Activated CD8-positive, alpha-beta memory T cell treated with anti-CD3 and anti-CD28 coated beads, Interleukin-2, amount 50 U/mL, for 24 hours (primary cell): ENCODE measurements around the gene LRRC37A3.
"Not testable (repeated sequence)": the region's sequence is repeated elsewhere in the genome, so short reads cannot be mapped to it uniquely, and the experiment has no call there.

Source experiments
- DNase-seq: peaks from one replicate; pipeline ENCODE4 v3.0.0-alpha.2; 2020; ENCODE audit errors: extremely low read depth

Gene LRRC37A3

DNA sequence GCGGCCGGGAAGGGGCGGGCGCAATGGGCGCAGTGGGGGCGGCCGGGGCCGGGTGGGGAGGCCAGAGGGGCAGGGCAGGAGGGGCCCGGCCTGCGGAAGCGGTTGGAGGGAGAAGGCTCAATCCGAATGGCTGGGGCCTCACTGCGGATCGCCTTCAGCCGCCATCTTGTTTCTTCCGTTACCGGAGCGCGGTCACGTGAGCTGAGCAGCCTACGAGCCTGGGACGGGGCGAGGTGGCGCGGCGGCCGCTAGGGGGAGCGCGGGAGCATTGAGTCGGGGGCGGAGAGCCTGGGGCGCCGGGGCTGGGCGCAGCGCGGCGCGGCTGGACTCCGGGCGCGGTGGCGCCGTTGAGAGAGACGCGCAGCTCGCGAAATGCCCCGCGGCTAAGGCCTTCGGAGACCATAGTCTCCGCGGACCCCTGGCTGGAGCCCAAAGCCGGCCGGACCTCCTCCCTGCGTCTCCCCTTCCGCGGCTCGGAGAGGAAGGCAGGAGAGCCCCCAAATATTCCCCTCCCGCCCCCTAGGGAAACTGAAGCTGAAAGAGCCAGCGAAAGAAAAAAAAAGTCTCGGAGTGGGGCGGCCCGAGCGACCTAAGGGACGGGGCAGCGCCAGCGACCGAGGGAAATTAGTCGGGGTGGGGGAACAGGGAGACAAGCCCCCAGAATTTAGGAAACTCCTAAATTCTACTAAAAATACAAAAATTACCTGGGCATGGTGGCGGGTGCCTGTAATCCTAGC, at the start of gene LRRC37A3:
Gene LRRC37A3, minus strand, starts transcription at position 190 of the 737 bp plus-strand sequence. CDS start 22,221 bp downstream, outside the sequence.
- DNase-seq = peak; percentile 99

DNA sequence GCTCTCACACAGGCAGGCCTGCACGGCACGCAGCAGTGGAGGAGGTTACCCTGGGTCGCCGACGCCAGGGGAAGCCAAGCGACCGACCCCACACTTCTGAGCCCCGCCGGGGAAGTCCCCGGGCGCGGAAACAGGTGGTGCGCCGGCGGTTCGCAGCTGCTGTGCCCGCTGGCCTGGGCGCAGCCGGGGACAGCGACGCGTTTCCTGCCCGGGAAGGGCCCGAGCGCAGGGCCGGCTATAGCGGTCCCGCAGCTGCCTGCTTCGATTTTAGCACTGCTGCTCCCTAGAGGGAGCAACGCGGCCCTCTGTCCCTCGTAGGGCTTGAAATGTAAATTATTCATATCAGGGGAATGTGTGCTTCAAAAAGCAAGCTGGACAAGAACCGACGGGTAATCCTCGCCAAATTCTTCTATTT, 46.6 kb upstream of the LRRC37A3 start:
- DNase-seq = peak; percentile 39

DNA sequence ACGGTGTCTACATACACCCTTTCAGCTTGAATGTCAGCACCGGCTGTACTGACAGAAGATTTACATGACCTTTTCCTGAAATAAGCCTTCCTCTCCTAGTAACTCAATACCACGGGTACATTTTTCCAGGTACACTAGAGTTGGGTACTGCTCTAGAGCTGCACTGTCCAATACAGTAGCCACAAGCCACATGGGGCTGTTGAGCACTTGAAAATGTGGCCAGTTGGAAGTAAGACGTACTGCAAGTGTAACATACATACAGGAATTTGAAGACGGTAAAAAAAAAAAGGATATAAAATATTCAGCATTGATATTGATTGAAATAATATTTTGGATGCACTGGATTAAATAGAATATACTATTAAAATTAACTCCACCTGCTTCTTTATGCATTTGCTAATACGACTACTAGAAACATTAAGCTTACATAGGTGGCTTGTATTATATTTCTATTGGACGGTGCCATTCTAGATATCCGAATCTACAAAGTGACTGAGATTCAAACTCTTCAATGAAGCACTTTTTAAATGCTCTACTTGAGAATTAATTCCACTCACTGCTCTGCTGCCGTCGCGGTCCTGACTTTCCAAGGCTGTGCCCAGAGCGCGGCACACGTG, 46.1 kb upstream of the LRRC37A3 start:
- not testable (repeated sequence) for DNase-seq

DNA sequence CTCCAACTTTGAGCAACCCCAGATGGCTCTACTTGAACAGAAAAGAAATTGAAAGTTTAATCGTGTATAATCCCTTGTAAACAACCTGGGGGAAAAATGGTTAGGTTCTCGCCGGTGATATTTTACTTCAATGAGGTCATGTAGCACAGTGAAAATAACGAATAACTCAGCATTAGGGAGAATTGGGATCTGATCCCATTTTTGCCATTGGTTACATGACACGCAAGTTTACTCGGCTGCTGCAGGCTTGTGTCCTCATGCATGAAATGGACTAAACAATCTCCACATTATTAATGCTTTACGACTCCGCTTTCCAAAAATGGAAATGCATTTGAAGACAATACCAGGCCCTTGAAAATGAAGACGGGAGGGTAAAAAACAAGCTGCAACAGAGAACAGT, 45.5 kb upstream of the LRRC37A3 start:
- DNase-seq = no peak

DNA sequence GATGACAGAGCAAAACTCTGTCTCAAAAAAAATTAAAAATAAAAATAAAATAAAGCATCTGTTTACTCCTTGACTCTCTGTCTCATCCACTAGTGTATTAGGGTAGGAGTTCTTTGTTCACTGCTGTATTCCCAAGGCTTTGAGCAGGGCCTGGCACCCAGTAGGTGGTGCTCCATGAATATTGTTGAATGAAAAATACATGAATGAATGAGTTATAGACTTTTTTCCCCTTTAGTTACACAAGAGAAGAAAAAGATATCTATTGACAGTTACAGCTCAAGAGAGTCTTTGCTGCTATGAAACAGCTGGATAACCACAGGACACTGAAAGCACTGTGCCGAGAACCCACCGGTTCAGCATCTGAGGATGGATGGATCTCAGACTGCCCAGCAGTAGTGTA, 44.5 kb upstream of the LRRC37A3 start:
- DNase-seq = not testable (repeated sequence)

DNA sequence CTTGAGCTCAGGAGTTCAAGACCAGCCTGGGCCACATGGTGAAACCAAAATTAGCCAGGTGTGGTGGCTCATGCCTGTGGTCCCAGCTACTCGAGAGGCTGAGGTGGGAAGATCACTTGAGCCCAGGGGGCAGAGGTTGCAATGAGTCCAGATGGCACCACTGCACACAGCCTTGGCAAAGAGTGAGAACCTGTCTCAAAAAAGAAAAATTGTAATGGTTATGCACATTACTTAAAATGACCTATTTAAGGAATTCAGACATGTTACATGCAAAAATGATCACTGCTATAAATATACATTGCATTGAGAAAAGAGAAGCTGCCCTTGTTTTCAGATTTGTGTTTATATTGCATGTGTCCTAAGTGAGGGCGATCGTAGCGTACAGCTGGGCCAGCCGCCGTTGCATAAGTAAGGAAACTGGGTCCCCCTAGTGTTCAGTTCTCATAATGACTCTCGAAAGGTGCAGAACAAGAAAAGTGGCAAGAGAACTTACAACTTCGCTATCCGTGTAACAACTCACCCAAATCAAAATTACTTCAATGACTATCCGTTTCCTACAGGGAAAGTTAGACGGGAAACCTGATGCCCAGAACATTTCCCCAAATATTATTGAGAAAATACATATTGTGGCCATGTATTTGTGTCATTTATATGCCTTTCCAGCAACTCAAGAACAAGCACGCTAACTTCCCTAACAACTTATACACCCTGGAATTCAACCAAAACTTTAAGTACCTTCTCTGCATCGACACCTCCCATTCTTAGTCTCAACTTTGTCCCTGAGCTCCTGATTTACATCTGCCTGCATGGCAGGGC, 42.5 kb upstream of the LRRC37A3 start:
- DNase-seq = not testable (repeated sequence)

DNA sequence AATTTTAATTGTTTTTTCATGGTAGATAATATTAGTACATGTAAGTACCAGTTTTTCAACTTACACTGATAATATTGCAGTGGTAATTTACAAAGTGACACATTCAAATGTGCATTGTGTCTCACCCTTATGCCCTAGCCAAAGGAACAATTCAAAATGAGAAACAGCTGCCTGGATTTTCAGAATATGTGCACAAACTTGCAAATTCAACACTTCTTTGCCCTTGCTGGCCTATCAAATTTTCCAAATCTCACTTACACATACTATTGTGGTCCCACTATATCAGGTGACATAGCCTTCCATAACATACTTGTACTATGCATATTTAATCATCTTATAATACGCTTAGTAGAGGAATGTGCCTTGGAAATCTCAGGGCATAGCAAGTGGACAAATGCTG, 32.6 kb upstream of the LRRC37A3 start:
- no peak for DNase-seq

DNA sequence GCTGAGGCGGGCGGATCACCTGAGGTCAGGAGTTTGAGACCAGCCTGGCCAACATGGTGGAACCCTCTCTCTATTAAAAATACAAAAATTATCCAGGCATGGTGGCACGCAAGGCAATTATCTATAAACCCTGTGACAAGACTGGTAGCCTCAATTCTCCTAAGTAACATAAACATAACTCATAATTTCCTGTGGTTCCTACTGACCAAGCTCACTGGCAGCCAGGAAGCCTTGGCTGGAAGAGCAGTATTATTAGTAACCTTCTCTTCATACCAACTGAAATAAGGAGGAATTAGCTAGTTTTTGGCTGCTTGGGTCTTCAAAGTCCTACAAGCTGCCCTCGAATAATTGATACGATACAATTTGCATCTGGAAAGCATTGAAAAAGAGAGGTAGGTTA, 31.6 kb upstream of the LRRC37A3 start:
- no peak for DNase-seq

DNA sequence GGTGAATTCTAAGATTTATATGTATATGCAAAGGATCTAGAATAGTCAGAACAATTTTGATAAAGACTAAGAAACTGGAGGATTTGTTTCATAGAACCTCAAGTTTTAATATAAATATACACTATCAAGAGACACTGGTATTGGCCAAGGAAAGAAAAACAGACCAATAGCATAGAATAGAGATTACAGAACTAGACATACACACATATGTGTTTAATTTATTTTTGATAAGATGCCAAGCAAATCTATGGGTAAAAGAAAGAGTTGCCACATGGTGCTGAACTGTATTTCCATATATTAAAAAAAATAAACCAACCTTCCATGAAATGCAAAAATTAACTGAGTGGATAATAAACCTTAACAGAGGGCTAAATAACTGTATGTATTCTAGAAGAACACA, 27.9 kb upstream of the LRRC37A3 start:
- DNase-seq = no peak

DNA sequence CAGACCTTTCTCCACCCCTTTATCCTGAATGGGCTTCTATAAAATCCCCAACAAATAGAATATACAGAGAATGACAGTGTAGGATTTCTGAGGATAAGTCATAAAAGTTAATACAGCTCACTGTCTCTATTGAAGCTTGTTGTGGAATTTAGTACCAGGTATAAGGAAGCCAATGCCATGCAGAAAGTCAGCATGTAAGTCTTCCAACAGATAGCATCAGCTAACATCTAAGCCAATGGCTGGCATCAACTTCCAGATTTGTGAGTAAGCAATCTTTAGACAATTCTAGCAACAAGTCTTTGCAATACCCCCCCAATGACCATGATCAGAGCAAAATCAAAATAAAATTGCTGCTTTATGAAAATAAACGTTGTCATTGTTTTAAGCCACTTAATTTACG, 22.5 kb upstream of the LRRC37A3 start:
- DNase-seq = no peak

DNA sequence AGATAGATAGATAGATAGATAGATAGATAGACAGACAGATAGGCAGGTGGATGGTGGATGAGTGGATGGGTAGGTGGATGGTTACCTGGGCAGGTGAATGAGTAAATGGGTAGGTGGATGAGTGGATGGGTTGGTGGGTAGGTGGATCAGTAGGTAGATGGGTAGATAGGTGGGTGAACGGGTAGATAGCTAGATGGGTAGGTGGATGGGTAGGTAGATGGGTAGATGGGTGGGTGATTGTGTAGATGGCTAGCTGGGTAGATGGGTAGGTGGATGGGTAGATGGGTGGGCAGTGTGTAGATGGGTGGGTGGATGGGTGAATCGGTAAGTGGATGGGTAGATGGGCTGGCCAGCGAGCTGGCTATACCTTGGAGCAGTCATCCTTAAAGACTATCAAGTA, 21.8 kb upstream of the LRRC37A3 start:
- no peak for DNase-seq

DNA sequence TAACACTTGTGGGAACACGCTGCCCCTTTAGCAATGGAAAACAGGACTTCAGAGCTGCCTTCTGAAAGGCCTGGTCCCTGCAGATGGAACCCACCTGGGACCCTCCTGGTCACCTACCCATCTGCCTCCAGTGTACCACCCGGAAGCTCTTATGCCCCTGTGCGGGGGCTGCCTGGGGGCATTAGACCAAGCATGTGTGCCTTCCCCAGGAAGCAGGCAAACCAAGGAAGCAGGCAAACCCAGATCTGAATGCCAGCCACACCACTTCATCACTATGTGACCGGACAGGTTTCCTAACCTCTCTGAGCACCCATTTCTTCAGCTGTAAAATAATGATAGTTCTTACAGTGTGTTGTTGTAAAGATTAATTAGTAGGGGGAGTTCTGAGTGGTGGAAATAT, 20.8 kb upstream of the LRRC37A3 start:
- no peak for DNase-seq

DNA sequence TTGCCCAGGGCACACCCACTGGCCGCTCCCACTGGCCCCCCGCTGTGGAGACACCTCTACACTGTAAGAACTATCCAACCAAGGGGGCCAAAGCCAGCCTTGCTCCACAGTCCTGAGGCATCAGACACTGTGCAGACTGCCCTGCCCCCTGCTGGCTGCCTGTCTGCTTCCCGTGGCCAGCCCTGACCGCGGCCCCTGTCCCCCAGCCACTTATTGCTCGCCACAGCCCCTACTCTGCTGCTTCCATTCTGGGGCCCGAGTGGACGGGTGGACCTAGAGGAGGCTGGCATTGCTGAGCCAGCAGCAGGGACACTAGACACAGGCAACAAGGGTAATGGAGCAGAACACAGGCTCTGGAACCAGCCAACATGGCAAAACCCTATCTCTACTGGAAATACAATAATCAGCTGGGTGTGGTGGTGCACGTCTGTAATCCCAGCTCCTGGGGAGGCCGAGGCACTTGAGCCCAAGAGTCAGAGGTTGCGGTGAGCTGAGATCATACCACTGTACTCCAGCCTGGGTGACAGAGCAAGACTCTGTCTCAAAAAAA, 19.7 kb upstream of the LRRC37A3 start:
- DNase-seq = no peak

DNA sequence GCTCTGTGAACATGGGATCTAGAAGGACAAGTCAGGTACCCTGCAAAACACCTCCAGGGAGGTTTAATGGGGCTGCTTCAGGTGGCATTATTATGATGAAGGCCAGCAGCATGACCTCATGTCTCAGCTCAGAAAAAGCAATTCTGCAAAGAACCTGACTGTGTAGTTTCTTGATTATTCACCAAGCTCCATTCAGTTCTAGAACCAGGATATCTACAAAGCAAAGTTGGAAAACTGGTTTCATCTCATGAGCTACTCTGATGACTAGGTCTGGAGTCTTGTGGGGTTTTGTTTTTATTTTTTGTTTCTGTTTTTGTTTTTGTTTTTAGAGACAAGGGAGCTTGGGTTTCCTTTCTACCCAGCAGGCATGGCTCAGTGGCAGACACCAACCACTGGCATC, 19.0 kb upstream of the LRRC37A3 start:
- DNase-seq = no peak

DNA sequence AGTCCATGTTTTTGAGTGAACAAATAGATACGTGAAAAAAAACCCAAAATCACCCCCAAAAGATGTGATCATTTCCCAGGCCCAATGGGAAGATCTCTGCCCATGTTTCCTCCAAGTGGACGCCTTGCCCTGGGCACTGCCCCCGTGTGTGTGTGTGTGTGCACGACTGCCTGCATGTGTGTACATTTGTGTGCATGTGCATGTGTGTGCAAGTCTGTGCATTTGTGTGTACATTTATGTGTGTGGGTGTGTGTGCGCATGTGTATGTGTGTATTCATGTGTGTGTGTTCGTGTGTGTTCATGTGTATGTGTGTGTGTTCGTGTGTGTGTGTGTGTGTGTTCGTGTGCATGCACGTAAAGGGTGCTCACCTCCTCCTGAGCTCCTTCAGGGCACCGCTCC, 16.8 kb upstream of the LRRC37A3 start:
- no peak for DNase-seq

DNA sequence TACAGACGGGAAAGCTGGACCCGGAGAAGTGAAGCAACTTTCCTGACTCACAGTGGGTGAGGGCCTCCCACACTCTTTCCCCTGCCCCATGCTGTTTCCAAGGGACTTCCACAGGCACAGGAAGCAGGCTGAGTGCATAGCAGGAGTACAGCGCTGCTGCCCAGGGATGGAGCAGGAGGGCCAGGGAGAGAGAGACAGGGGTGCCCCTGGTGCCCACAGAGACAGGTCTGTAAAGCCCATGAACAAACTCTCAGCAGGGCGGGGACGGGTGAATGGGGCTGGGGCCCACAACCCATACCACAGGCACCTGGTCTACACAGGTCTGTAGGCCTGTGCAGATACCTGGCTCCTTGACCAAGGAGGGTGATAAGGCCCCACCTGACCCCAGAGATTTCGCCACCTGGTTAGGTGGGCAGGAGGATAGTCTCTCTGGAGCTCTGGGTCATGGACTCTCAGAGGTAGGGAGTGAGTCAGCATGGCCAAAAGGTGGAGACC, 15.1 kb upstream of the LRRC37A3 start:
- not testable (repeated sequence) for DNase-seq

DNA sequence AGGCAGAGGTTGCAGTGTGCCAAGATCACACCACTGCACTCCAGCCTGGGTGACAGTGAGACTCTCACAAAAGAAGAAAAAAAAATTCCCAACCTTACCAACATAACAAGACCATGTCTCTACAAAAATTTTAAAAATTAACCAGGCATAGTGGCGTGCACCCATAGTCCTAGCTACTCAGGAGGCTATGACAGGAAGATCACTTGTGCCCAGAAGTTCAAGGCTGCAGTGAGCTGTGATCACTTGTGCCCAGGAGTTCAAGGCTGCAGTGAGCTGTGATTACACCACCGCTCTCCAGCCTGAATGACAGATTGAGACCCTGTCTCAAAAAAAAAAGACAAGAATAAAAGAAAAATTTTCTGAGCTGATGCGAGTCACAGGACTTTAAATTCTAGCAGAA, 13.6 kb upstream of the LRRC37A3 start:
- DNase-seq = not testable (repeated sequence)

DNA sequence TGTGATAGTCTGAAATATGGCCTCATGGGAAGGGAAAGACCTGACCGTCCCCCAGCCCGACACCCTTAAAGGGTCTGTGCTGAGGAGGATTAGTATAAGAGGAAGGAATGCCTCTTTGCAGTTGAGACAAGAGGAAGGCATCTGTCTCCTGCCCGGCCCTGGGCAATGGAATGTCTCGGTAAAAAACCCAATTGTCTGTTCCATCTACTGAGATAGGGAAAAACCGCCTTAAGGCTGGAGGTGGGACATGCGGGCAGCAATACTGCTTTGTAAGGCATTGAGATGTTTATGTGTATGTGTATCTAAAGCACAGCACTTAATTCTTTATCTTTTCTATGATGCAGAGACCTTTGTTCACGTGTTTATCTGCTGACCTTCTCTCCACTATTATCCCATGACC, 11.1 kb upstream of the LRRC37A3 start:
- DNase-seq = not testable (repeated sequence)

DNA sequence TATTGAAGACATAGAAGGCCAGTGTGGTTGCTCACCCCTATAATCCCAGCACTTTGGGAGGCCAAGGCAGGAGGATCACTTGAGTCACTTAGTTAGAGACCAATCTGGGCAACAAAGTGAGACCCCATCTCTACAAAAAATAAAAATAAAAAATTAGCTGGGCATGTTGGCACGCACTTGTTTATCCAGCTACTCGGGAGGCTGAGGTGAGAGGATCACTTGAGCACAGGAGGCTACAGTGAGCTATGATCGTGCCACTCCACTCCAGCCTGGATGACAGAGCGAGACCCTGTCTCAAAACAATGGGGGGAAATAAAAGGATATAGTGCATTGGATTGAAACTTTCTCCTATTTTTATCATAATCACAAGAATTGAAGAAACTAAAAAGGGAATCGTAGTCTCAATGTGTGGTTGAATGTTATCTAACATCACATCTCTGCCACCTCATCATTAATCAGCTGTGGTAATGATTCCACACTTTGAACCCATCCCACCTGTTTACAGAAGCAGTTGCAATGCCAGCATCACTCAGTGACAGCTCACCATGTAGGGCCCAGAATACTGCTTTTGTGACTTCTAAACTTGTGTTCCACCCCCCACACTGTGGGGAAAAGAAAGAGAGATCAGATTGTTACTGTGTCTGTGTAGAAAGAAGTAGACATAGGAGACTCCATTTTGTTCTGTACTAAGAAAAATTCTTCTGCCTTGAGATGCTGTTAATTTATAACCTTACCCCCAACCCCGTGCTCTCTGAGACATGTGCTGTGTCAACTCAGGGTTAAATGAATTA, 10.3 kb upstream of the LRRC37A3 start:
- not testable (repeated sequence) for DNase-seq

DNA sequence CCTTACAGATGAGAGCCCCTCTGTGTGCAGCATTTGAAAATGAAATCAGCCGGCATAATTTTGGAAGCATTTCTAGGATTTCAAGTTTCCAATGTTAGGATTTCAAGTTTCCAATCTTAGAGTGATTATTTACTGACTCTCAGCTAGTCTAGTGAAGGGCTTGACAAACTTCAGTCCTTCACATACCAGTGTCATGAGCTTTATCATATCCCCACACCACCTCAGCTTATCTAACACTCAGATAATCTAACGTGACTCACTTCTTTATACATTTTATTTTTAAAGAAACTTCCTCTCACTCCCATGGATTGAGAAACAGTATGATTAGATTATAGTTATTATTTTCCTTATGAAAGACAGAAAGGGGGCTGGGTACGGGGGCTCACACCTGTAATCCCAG, 9.4 kb upstream of the LRRC37A3 start:
- DNase-seq = not testable (repeated sequence)

DNA sequence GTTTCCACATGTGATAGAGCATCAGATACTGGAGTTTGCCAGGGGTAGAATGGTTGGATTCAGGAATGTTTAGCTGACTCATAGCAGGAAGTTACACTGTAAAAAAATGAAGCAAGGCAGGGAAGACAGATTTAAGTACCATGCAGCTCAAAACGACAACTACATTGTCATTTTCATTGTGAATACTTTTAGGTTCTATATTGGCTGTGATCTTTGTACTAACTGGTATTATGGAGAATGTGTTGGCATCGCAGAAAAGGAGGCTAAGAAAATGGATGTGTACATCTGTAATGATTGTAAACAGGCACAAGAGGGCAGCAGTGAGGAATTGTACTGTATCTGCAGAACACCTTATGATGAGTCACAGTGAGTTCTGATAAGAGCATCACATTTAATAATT, 8.2 kb upstream of the LRRC37A3 start:
- not testable (repeated sequence) for DNase-seq
